Esophagus muscularis mucosa (tissue), 4 donors: ENCODE data around the gene SUGP2.

ENCODE experiments used
- EP300 ChIP-seq: sonication (generic); formaldehyde crosslinking; IDR thresholded peaks from one replicate; pipeline ENCODE4 v1.6.1; 2017; ENCODE audit warnings: antibody characterized with exemption
- POLR2A ChIP-seq: fragments of 450-650 bp; IDR thresholded peaks from one replicate; pipeline ENCODE4 v1.6.1; 2017; ENCODE audit warnings: antibody characterized with exemption, moderate library complexity, mild to moderate bottlenecking, low read depth
- POLR2AphosphoS5 ChIP-seq, 2 donors: sonication (generic); formaldehyde crosslinking; IDR thresholded peaks; one replicate each; pipeline ENCODE4 v1.6.1; 2017; ENCODE audit warnings: antibody characterized with exemption in 2 of 2
- TF ChIP-seq, protein P1 (sequence below), 3 experiments: fragments of 200-600 bp in 2 of 3; fragments of 450-650 bp in 1 of 3; sonication (generic) in 2 of 3; IDR thresholded peaks; one replicate each; pipeline ENCODE4 v1.5.1; 2017 to 2019; ENCODE audit warnings: antibody characterized with exemption in 3 of 3, mild to moderate bottlenecking in 2 of 3, moderate library complexity in 1 of 3

- TF ChIP-seq EP300 (no peak), POLR2A (no peak), POLR2AphosphoS5 (IDR thresholded peaks at IDR 0.05) (no peak)
- TF ChIP-seq, protein P1, sequence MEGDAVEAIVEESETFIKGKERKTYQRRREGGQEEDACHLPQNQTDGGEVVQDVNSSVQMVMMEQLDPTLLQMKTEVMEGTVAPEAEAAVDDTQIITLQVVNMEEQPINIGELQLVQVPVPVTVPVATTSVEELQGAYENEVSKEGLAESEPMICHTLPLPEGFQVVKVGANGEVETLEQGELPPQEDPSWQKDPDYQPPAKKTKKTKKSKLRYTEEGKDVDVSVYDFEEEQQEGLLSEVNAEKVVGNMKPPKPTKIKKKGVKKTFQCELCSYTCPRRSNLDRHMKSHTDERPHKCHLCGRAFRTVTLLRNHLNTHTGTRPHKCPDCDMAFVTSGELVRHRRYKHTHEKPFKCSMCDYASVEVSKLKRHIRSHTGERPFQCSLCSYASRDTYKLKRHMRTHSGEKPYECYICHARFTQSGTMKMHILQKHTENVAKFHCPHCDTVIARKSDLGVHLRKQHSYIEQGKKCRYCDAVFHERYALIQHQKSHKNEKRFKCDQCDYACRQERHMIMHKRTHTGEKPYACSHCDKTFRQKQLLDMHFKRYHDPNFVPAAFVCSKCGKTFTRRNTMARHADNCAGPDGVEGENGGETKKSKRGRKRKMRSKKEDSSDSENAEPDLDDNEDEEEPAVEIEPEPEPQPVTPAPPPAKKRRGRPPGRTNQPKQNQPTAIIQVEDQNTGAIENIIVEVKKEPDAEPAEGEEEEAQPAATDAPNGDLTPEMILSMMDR (IDR thresholded peaks at IDR 0.05): no peak
Observed at GRCh38 chr19:18980432-18981020, 52.8 kb downstream of the SUGP2 start.
